GM12878 (cell line): ENCODE results near the gene KIF2C. TPM values are rescaled to one million over a fixed set of nuclear protein-coding genes. Genes with fewer than 3 reads are reported as not detected.
A peak's percentile ranks its signal among the peaks of the same experiment; 100 is the strongest.

Source experiments
- ATF7 ChIP-seq: fragments of 450-650 bp; IDR thresholded peaks from 2 replicates; pipeline ENCODE4 v1.6.1; 2016; ENCODE audit warnings: low read depth, mild to moderate bottlenecking
- CTCF ChIP-seq, 3 experiments: IDR thresholded peaks in 2 of 3; conservative IDR thresholded peaks in 1 of 3; 2 replicates each; pipeline ENCODE4 v1.5.1; 2011; ENCODE audit warnings: low read depth in 3 of 3, low read length in 3 of 3, mild to moderate bottlenecking in 3 of 3, control low read depth in 2 of 3, moderate library complexity in 2 of 3, inconsistent platforms in 1 of 3, mixed read lengths in 1 of 3; ENCODE audit not compliant: control insufficient read depth in 2 of 3, insufficient read depth in 1 of 3; ENCODE audit errors: extremely low read depth in 1 of 3
- DPF2 ChIP-seq: fragments of 450-650 bp; IDR thresholded peaks from 2 replicates; pipeline ENCODE4 v1.6.1; 2017; ENCODE audit warnings: mild to moderate bottlenecking
- EGR1 ChIP-seq, 2 experiments: IDR thresholded peaks; 1 replicate in 1 of 2; 2 replicates in 1 of 2; pipeline ENCODE4 v1.6.1; 2011 to 2012; ENCODE audit warnings: low read depth in 2 of 2, low read length in 2 of 2, borderline replicate concordance in 1 of 2, mild to moderate bottlenecking in 1 of 2, moderate library complexity in 1 of 2
- IKZF1 ChIP-seq: fragments of 450-650 bp; conservative IDR thresholded peaks from 2 replicates; pipeline ENCODE4 v1.6.1; 2017; ENCODE audit warnings: antibody characterized with exemption, mild to moderate bottlenecking
- IRF3 ChIP-seq: fragments of 450-650 bp; IDR thresholded peaks from 2 replicates; pipeline ENCODE4 v1.6.1; 2014; ENCODE audit warnings: mild to moderate bottlenecking
- MLLT1 ChIP-seq: fragments of 450-650 bp; IDR thresholded peaks from 2 replicates; pipeline ENCODE4 v1.6.1; 2016; ENCODE audit warnings: mild to moderate bottlenecking
- NFYA ChIP-seq: IDR thresholded peaks from 2 replicates; pipeline ENCODE4 v1.6.1; 2011; ENCODE audit warnings: low read depth, mild to moderate bottlenecking, low read length, improper control_type of control experiment, borderline replicate concordance
- NR2F1 ChIP-seq: fragments of 450-650 bp; conservative IDR thresholded peaks from 2 replicates; pipeline ENCODE4 v1.6.1; 2017; ENCODE audit warnings: mild to moderate bottlenecking
- PRDM15 ChIP-seq: fragments of 450-650 bp; formaldehyde crosslinking; IDR thresholded peaks from 2 replicates; pipeline ENCODE4 v1.4.0; 2020; ENCODE audit warnings: mild to moderate bottlenecking, moderate library complexity
- RELB ChIP-seq: fragments of 450-650 bp; IDR thresholded peaks from 2 replicates; pipeline ENCODE4 v1.6.1; 2017; ENCODE audit warnings: low read depth, mild to moderate bottlenecking, moderate library complexity
- RUNX3 ChIP-seq: IDR thresholded peaks from 2 replicates; pipeline ENCODE4 v1.6.1; 2012; ENCODE audit warnings: low read length, inconsistent platforms
- SKIL ChIP-seq: fragments of 450-650 bp; IDR thresholded peaks from 2 replicates; pipeline ENCODE4 v1.6.1; 2017; ENCODE audit warnings: mild to moderate bottlenecking, low read depth, inconsistent platforms; ENCODE audit not compliant: poor library complexity, severe bottlenecking
- TAF1 ChIP-seq: IDR thresholded peaks from 2 replicates; pipeline ENCODE4 v1.6.1; 2011; ENCODE audit warnings: mild to moderate bottlenecking, low read depth, low read length, borderline replicate concordance
- ZNF384 ChIP-seq: IDR thresholded peaks from 2 replicates; pipeline ENCODE4 v1.6.1; 2012; ENCODE audit warnings: low read depth, mild to moderate bottlenecking, low read length, improper control_type of control experiment, borderline replicate concordance
- polyA plus RNA-seq, 11 experiments: library from polyadenylated mRNA; depleted of rRNA in 4 of 11; unstranded in 6 of 11; stranded (reverse) in 5 of 11; fragments of >200 nt; fragmentation: Nextera tagmentation in 4 of 11; fragmentation: Illumina TruSeq in 1 of 11; extraction: Ambion mirVana in 4 of 11; extraction: Trizol in 1 of 11; gene quantifications; 1 replicate in 1 of 11; 2 replicates in 10 of 11; pipeline versions ENCODE4 v1.2.1 to v1.2.3, GENCODE V29; 2011 to 2016; ENCODE audit warnings: inconsistent platforms in 2 of 11, missing spikeins in 2 of 11, low read depth in 1 of 11
- total RNA-seq, 4 experiments: library from RNA; depleted of rRNA in 3 of 4; stranded (reverse); fragments of >200 nt in 3 of 4; fragmentation: Illumina TruSeq in 1 of 4; extraction: Trizol in 1 of 4; gene quantifications; 2 replicates each; pipeline versions ENCODE4 v1.2.1 to v1.2.3, GENCODE V29; 2013 to 2021

Gene KIF2C
- total and polyA plus RNA-seq, 10 of the 15 experiments (the other 5 are each of a cell fraction or from before 2014, with no cell fraction given), result 42.3 to 104 (median 83.8) TPM

- TF ChIP-seq MLLT1 (0 out of 2 replicates have a peak, but pooled peaks have one; percentile 29), NFYA (no peak), IKZF1 (0 out of 2 replicates have a peak, but pooled peaks have one; percentile 16), RUNX3 (peak; percentile 67), ZNF384 (no peak), IRF3 (no peak), DPF2 (no peak), RELB (no peak), ATF7 (0 out of 2 replicates have a peak, but pooled peaks have one; percentile 24), PRDM15 (CRISPR knock-in tag) (no peak), TAF1 (peak; percentile 36; the same call in 1 of the 2 replicates), EGR1 (IDR thresholded peaks at IDR 0.05; ENCODE audit: borderline replicate concordance in 1 of 2, low read depth in 2 of 2, low read length in 2 of 2) (peak in 1 of 2 experiments; percentile 42; a peak in 1 of 3 replicates), NR2F1 (peak; percentile 63; the same call in 1 of the 2 replicates), CTCF (IDR thresholded peaks at IDR 0.05 in 2 of 3, conservative IDR thresholded peaks at IDR 0.05 in 1 of 3; ENCODE audit: control insufficient read depth in 2 of 3, extremely low read depth in 1 of 3, insufficient read depth in 1 of 3, low read depth in 3 of 3, low read length in 3 of 3) (peak; percentile 16 to 46 (median 19); a peak in 4 of 6 replicates), SKIL (no peak)
Observed at GRCh38 chr1:44784094-44785028, 44.7 kb downstream of the KIF2C start (continued).
